Neutrophil (primary cell): Measurements from ENCODE around the gene MYO1D.

Source experiments
- H3K27ac ChIP-seq: fragments of 200-600 bp; sonication (generic); 2 replicates; pipeline ENCODE4 v1.5.1; 2016; ENCODE audit warnings: mild to moderate bottlenecking, moderate library complexity
- H3K27me3 ChIP-seq: fragments of 200-600 bp; sonication (generic); 2 replicates; pipeline ENCODE4 v1.6.0; 2016; ENCODE audit warnings: mild to moderate bottlenecking
- H3K36me3 ChIP-seq: fragments of 200-600 bp; sonication (generic); 2 replicates; pipeline ENCODE4 v1.5.1; 2017
- H3K4me1 ChIP-seq, 2 experiments: fragments of 200-600 bp in 1 of 2; sonication (generic) in 1 of 2; 1 replicate in 1 of 2; 2 replicates in 1 of 2; pipeline versions ENCODE4 v1.5.1 to v1.6.1; 2013 to 2016; ENCODE audit warnings: low read depth in 1 of 2, low read length in 1 of 2, mild to moderate bottlenecking in 1 of 2, moderate library complexity in 1 of 2; ENCODE audit not compliant: control insufficient read depth in 1 of 2, insufficient read depth in 1 of 2
- H3K4me3 ChIP-seq, 2 experiments: fragments of 200-600 bp in 1 of 2; sonication (generic) in 1 of 2; 1 replicate in 1 of 2; 2 replicates in 1 of 2; pipeline ENCODE4 v1.5.1; 2013 to 2016; ENCODE audit warnings: low read depth in 1 of 2, low read length in 1 of 2, mild to moderate bottlenecking in 1 of 2, moderate library complexity in 1 of 2
- H3K9me3 ChIP-seq: fragments of 200-600 bp; sonication (generic); 2 replicates; pipeline ENCODE4 v1.5.1; 2016
- CTCF ChIP-seq: fragments of 200-600 bp; sonication (generic); IDR thresholded peaks from 2 replicates; pipeline ENCODE4 v1.5.1; 2016; ENCODE audit warnings: antibody characterized with exemption

Gene MYO1D

GRCh38 chr17:32449963-32450362 lies 427.0 kb downstream of the MYO1D start:
- Histone ChIP-seq H3K27ac (no peak overlapping the region), H3K36me3 (peaks cover 72% of the 10 kb centered on the region), H3K27me3 (no peaks in the 10 kb centered on the region), H3K4me1 (peaks cover 9% of the 10 kb centered on the region in 2 experiments), H3K4me3 (no peak overlapping the region), H3K9me3 (no peaks in the 10 kb centered on the region)
- TF ChIP-seq CTCF, result no peak

GRCh38 chr17:32446949-32447348 lies 430.0 kb downstream of the MYO1D start:
- Histone ChIP-seq H3K4me1 (peaks cover 15 to 20% of the 10 kb centered on the region in 2 experiments), H3K27me3 (peaks cover 19% of the 10 kb centered on the region), H3K4me3 (no peak overlapping the region), H3K9me3 (no peaks in the 10 kb centered on the region), H3K36me3 (peaks cover 41% of the 10 kb centered on the region), H3K27ac (no peak overlapping the region)
- TF ChIP-seq CTCF, result no peak

GRCh38 chr17:32445971-32446370 lies 431.0 kb downstream of the MYO1D start:
- Histone ChIP-seq H3K36me3 (peaks cover 32% of the 10 kb centered on the region), H3K9me3 (no peaks in the 10 kb centered on the region), H3K4me3 (no peak overlapping the region), H3K27ac (no peak overlapping the region), H3K27me3 (peaks cover 29% of the 10 kb centered on the region), H3K4me1 (peaks cover 15 to 20% of the 10 kb centered on the region in 2 experiments)
- no peak for TF ChIP-seq CTCF

- peaks cover 29% of the 10 kb centered on the region for H3K27me3 ChIP-seq
- no peaks in the 10 kb centered on the region for H3K9me3 ChIP-seq
- no peak overlapping the region for H3K27ac ChIP-seq
- peaks cover 32% of the 10 kb centered on the region for H3K36me3 ChIP-seq
- peak overlapping the region; percentile 85 to 94 for H3K4me3 ChIP-seq
- no peak for TF ChIP-seq CTCF
- H3K4me1 ChIP-seq, result peaks cover 15 to 20% of the 10 kb centered on the region in 2 experiments
Measured at GRCh38 chr17:32445497-32445896, 431.4 kb downstream of the MYO1D start.

GRCh38 chr17:32445074-32445415 lies 431.9 kb downstream of the MYO1D start:
- H3K27ac ChIP-seq, result peak overlapping the region; percentile 67
- peaks cover 31% of the 10 kb centered on the region for H3K36me3 ChIP-seq
- H3K9me3 ChIP-seq, result no peaks in the 10 kb centered on the region
- no peak for TF ChIP-seq CTCF
- peaks cover 29% of the 10 kb centered on the region for H3K27me3 ChIP-seq
- H3K4me1 ChIP-seq, result peaks cover 15 to 20% of the 10 kb centered on the region in 2 experiments
- H3K4me3 ChIP-seq, result peak overlapping the region; percentile 85 to 94
